CD4-positive, alpha-beta T cell treated with Interleukin-17A for 1 hour (primary cell): ENCODE measurements around the gene HNRNPU.

Experiments
- DNase-seq: peaks from one replicate; pipeline ENCODE4 v3.0.0-alpha.2; 2020

The HNRNPU gene

DNA sequence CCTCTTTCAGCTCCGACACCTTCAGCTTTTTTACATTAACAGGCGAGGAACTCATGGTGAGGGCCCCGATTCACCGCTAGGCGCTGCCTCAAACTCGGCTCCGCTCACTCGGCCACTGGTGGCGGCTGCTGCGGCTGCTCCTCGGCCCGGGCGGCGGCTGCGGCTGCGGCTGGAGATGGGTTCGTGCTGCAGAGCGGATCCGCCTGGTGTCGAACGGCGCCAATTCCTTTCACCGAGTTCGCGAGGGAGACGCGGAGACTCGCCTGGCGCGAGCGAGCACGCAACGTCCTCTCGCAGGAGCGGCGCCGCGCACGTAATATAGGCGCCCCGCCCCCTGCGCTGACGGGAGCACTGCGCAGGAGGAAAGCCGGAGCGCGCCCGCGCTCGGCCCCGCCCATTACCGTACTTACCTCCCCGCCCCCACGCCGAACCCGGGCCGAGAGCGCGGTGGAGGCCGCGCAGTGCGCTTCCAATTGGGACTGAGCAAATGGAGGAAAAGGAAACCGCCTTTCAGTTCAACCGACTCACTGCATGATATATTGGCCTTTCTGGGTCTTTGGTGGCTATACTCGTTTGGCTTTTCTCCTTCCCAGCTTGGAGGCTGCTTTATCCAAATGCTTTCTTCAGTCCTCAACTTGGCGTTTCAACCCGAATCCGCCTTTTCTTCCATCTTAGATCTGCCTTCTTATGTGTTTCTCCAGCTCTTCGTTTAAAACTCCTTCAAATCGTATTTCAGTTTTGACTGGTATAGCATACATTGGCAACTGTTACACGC is at the start of gene HNRNPU:
TSS of gene HNRNPU (minus strand) at position 291 of the 775 bp plus-strand sequence. CDS start at position 55, 236 bp downstream.
- peak; percentile 96 for DNase-seq

DNA sequence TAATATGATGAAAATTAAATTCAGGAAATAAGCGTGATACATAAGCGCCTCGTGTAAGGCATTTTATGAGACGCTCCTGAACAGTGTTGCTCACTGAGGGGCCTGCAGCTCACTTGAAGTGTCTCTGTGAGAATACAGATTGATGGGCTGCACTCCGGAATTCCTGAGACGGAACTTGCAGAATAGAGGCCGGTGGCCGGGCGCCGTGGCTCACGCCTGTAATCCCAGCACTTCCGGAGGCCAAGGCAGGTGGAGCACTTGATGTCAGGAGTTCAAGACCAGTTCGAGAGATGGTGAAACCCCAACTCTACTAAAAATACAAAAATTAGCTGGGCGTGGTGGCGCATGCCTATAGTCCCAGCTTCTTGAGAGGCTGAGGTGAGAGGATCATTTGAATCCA is 49.5 kb upstream of the HNRNPU start:
- no peak for DNase-seq

DNA sequence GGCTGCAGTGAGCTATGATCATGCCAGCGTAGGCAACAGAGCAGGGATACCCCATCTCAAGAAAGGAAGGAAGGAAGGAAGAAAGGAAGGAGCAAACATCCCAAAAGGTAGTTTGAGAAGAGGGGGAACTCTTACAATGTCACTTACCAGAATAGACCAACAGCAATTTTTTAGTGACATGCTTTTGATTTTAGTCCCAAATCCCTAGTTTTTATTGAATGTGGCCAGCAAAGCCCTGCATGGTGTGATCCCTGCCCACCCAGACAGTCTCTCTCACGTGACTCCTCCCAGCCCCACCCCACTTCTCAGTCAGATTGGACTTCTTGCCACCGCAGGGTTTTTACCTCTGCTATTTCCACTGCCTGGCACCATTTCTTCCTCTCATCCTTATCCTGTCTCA is 39.8 kb upstream of the HNRNPU start:
- no peak for DNase-seq

DNA sequence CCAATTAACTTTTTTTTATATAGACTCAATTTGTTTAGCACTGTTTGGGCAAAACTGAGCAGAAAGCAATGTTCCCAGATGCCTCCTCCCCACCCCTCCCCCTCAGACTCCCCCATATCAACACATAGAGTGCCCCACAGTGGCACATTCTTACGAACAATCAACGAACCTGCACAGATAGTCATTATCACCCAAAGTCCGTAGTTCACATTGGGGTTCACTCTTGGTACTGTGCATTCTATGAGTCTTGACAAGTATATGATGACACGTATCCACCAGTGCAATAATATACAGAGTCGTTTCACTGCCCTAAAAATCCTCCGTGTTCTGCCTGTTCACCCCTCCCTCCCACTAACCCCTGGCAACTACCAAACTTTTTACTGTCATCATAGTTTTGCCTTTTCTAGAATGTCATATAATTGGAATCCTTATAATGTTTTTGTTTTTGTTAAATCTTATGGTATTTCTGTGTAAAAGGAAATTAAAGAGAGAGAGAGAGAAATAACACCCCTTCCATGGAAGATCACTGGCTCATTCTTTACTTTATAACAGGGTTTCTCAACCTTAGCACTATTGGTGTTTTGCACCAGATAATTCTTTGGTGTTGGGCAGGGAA is 37.2 kb upstream of the HNRNPU start:
- DNase-seq, result no peak

DNA sequence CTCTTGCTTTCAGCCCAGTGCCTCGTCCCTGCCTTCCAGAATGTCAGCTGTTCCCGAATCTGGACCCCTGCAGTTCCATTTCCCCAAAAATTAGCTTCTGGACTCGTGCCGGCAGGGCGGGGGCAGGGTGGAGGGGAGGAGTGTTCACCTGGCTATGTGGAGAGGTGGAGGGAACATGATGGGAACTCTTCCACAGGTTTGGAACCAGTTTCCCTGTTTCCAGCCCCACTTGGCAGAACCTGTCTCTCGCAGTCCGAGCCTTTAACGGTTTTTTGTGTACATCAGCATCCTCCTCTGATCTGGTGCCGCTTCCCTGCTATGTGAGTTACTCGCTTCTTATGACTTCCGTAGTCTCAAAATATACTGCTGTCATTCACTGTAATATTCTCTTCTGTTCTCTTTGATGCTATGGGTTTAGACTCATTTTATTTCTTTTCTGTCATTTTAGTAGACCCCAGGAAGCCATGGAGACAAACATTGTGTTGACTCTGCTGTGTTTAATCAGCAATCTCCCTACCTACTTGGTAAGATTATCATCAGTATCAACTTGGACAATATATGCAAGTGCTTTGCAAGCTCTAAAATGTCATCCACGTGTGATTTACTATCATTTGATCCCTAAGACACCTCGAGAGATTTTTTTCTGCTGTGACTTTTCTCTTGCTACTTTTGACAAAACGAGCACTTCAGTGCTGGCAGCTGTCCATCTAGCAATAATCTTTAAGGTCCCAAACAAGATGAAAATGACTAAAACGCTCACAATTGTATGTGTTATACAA is 33.3 kb upstream of the HNRNPU start:
- DNase-seq, result no peak

DNA sequence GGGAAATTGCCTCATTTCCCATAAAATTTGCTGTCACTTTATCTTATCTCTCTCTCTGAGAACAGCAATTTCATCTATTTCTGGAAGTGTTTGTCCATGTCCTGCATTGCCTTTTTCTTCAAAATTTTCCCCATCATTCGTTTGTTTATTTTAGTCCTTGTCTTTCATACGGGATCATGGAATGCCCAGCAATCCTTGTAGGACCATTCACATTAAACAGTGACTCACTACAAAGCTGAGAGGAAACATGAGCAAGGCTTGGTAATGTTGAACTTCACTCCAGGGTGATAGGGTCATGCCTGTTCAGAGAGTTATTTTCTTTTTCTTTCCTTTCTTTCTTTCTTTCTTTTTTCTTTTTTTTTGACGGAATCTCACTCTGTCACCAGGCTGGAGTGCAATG is 32.2 kb upstream of the HNRNPU start:
- no peak for DNase-seq

DNA sequence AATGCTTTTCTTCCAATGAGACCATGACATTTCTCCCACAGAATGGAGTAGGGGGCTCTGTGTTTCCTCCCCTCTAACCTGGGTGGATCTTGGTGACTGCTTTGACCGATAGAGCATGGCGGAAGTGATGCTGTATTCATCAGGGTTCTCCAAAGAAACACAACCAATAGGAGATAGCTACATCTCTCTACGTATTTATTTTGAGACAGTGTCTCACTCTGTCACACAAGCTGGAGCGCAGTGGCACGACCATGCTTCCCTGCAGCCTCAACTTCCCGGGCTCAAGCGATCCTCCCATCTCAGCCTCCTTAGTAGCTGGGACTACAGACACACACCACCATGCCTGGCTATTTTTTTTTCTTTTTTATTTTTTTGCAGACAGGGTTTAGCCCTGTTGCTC is 29.5 kb upstream of the HNRNPU start:
- no peak for DNase-seq

DNA sequence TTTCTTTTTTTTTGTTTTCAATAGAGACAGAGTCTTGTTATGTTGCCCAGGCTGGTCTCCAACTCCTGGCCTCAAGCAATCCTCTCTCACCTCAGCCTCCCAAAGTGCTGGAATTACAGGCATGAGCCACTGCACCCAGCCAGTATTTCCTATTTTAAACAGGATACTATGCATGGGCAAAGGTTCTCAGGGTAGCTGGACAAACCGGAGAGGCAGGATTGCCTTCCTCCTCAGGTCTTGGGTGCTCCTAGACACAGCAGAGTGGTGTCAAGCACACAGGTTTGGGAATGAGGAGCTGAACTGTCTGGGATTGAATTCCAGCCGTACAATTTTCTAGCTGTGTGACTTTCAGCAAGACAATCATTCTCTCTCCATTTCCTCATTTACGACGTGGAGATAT is 22.9 kb upstream of the HNRNPU start:
- DNase-seq, result no peak

DNA sequence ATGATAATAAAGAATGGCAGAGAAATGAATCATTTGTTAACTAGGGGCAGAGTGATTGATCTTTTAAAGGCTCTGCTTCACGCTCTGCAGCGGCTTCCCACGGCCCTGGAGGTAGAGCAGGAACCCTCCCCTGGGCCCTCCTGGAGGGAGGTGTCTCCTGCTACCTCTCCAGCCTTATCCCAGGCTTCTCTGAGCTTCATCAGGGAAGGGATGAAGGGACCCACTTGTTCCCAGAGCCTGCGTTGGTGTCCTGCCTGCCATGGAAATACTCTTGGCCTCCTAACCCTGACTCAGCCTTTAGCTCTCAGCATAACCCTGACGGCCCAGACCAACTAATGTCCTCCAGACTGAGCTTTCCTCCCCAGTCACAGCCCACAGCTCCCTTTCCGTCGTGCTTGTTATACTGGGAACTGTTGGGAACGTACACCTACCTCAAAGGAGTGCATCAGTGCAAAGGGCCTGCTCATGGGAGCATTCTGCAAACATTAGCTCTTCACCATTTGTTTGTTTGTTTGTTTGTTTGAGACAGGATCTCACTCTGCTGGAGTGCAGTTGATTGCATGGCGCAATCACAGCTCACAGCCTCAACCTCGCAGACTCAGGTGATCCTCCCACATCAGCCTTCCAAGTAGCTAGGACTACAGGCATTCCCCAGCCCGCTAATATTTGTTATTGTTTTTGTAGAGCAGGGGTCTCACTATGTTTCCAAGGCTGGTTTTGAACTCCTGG is 17.4 kb upstream of the HNRNPU start:
- DNase-seq, result no peak

DNA sequence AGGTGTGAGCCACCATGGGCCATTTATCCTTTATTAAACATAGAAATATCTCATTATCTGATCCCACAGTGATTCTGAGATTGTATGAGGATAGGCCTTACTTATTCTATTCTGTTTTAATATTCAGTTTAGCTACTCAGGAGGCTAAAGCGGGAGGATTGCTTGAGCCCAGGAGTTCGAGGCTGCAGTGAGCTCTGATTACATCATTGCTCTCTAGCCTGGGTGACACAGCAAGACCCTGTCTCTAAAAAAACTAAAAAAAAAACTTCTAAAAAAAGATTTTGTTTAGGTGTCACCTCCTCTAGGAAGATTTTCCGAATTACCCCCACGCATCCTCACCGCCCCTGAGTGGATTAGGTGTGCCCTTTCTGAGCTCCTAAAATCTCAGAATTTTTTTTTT is 14.3 kb upstream of the HNRNPU start:
- DNase-seq, result no peak

DNA sequence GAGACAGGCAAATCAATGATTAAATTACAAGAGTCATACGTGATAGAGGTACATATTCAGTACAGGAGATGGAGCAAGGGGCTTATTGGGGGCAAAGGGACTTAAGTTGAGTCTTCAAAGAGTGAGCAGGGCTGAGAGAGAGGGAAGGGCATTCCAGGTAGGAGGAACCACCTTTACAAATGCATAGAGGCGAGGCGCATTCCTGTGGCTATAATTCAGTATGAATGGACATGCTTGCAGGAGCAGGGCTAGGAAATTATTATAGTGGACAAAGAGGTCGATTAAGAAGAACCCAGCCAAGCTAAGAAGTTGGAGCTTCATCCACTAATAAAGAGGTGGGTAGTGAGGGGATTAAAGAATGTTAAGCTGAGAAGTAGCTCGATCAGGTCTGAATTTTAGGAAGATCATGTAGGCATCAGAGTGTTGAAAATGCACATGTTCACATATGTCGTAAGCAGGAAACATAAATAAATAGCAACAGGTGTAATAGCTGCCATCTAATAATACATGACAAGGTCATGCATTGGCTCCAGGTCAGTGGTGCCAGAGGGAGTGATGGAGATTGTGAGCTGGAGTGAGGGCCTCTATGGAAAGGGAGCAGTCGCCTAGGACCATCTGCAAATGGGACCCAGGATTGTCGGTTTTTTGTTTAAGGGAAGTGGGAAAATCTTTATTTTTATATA is 12.0 kb upstream of the HNRNPU start:
- DNase-seq, result no peak

DNA sequence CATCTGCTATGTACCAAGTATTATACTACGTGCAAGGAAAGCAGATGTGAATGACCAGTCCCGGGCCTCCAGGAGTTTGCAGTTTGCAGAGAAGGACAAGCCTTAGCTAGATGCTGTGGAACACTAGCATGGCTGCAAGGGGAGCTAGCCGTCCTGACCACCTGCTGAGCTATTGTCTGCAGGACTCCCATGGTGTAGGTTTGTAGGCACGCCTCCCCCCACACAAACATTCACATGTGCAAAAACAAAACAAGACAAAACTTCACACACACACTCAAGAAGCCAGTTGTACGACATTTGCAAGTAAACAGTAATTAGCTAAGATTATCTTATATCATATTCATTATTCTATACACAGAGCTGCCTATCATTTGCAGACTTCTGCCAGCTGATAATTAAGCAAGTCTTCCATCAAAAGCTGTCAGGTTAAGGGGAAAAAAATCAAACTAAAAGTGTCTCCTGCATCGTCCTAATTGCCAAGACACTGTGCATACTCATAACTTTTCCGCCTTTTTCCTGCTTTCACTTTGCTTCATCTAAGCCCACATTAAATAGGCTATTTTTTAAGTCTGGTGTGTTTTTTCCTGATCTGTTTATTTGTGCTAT is 10.7 kb upstream of the HNRNPU start:
- DNase-seq, result no peak

DNA sequence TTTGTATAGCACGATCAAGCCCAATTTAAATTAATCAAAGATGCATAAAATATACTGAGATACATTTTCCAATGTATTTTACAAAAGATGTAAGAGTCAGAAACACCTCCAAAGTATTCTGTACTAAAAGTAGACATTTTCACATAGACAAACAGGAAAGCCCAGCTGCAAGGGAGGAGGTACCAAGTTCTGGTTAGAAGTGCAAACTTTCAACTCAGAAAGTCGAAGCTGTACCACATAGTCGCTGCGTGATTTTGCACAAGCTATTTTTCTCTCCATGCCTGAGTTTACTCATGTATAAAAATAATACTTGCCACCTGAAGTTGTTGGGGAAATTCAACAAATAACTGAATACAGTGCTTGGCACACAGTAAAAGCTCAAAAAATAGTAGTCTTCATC is 5.6 kb upstream of the HNRNPU start:
- DNase-seq, result no peak

DNA sequence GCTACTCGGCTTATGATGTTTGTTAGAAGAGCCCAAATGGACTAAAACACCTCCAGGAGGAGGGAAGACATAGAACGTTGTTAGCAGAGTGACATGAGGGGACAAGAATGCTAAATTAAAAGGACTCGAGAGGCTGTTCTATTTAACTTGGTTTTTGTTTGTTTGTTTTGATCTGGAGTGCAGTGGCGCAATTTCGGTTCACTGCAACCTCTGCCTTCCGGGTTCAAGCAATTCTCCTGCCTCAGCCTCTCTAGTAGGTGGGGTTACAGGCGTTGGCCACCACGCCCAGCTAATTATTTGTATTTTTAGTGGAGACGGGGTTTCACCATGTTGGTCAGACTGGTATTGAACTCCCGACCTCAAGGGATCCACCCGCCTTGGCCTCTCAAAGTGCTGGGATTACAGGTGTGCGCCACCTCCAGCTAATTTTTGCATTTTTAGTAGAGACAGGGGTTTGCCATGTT is 5.1 kb upstream of the HNRNPU start:
- no peak for DNase-seq

DNA sequence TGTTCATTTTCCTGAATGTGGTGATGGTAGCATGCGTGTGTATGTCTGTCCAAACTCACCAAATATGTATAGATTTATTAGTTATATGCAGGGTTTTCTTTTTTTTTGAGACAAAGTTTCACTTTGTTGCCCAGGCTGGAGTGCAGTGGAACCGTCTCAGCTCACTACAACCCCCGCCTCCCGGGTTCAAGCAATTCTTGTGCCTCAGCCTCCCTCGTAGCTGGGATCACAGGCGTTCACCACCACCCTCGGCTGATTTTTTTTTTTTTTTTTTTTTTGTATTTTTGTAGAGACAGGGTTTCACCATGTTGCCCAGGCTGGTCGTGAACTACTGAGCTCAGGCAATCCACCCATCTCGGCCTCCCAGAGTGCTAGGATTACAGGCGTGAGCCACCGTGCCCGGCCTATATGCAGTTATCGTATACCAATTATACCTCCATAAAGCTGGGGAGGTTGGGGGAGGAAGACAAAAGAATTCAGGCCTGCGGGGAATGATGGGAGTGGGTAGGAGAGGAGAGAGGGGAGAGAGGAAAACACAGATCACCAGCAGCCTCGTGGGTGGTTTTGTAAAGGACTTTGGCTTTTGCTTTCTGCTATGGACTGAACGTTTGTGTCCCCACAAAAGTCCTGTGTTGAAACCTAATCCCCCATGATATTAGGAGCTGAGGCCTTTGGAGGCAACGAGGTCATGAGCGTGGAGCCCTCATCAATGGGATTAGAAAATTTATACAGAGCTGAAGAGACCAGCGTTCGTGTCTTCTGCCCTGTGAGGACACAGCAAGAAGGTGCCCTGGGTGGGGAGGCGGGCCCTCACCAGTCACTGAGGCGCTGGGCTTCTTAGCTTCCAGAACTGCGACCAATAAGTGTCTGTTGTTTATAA is 4.4 kb upstream of the HNRNPU start:
- DNase-seq, result no peak

DNA sequence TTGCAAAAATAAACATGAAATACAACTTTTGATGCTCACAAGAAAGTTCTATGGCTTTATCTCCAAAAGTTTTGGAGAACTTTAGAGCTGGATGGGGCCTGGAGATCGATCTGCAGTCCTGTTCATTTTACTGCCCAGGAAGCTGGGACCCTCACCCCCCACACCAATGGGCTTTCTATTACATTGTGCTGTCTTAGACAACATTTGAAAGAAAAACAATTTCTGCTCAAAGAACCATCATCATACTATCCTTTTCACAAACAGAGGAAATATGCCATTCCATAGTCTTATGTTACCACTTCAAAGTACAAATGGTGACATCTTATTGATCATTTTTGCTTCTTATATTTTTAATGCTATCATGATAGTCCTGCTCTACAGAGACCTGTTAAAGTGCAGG is 2.0 kb upstream of the HNRNPU start:
- DNase-seq, result no peak

DNA sequence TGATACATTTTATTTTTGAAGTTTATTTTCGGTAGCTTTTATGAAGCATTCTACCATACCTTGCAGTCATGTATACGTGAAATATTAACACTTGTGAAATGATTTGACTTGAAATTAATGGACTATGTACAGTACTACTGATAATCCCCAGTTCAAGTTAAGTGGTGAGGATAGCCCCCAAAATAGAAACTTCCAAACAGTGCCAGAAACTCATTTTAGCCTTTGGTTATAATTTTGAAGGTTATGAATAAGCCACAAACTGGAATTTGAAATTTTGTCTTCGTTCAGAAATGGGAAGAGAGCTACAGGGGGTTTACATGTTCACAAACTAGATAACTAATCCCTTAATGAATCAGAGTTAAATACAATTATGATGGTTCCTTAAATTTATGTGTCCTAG is 1.5 kb upstream of the HNRNPU start:
- no peak for DNase-seq

DNA sequence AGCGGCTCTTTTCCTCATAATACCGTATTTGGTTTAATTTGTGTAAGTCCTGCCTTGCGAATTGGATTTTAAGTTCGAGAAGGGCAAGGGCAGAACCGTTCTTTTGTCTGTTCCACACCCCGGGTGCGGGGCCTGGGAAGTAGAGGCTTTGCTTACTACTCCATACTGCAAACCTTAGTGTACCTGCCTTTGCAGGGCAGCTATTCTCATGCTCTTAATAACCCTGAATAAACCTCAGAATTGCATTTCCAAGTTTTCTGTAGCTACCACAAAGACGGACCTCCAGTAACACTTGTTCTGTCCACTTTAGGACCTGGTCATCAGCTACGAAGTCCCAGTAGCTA is 657 bp upstream of the HNRNPU start:
- DNase-seq, result no peak

DNA sequence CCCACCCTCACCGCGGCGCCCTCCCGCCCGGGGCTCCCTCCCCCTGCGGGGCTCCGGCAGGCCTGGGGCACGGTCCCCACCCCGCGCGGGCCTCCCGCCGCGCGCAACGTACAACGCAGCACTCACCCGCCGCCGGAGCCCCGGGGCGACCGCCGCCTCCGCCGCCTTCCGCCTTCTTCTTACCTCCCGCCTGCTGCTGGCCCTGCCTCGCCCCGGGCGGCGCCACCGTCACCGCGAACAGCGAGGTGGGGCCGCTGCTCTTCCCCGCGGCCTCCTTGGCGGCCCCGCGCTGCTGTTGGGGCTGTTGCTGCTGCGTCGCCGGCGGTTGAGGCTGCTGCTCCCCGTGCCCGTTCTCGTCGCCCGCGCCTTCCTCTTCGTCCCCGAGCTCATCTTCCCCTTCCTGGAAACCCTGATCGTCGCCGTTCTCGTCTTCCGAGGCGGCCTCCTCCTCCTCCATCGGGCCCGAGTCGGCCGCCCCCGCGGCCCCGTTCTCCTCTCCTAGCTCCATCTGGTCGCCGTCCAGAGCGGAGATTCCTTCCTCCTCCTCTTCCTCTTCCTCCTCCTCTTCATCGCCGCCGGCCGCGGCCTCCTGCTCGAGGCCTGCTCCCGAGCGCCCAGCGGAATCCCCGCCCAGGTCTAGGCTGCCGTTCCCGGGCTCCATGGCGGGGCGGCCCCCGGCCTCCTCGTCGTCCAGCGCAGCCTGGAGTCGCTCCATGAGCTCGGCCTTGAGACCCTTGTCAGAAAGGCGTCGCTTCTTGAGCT is 671 bp downstream of the HNRNPU start:
- no peak for DNase-seq

DNA sequence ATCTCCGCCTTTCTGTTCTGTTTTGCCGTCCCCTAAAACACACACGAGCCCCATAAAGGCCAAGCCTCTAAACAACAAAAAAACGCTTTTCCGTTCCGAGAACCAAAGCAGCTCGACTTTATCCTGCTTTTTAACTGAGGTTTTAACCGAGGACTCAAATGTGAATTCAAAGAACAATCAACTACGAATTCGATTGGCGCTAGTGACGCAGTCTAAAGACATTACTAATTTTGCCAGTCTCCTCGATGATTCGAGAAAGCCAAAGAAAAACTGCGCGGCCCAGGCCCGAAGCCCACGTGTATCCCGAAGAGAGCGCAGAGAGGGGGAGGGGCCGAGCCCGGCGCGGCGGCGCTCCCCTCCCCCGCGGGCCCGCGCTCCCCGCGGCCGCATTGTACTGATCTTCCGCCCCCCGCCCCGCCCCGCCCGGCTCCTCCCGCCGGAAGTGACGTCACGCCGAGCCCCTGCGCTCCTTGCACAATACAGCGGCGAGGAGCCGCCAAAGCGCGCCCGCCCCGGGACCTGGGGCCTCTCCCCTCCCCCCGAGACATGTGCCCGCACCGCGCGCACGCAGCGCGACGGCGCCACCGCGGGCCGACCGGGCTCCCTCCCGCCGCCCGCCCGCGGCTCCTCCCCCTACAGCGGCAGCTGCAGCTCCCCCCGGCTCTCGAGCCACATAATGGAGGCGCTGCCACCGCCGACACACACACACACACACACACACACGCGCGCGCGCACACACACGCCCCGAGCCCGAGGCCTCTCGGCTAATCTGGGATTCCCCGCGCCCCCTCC is 1.4 kb downstream of the HNRNPU start:
- peak; percentile 97 for DNase-seq
